HepG2 (cell line): ENCODE measurements around the gene GFER. TPM values are rescaled to one million over a fixed set of nuclear protein-coding genes. Genes with fewer than 3 reads are reported as not detected.

ENCODE experiments used
- AKAP8 ChIP-seq: sonication (generic); formaldehyde crosslinking; IDR thresholded peaks from 2 replicates; pipeline ENCODE4 v1.5.1; 2020; ENCODE audit warnings: mild to moderate bottlenecking, missing genetic modification reagents
- CCDC6 ChIP-seq: sonication (generic); formaldehyde crosslinking; IDR thresholded peaks from 2 replicates; pipeline ENCODE4 v1.8.1; 2022; ENCODE audit warnings: mild to moderate bottlenecking, missing genetic modification reagents, moderate library complexity
- CENPX ChIP-seq: sonication (generic); formaldehyde crosslinking; IDR thresholded peaks from 2 replicates; pipeline ENCODE4 v1.9.0; 2021; ENCODE audit warnings: mild to moderate bottlenecking, missing genetic modification reagents, moderate library complexity
- CHCHD3 ChIP-seq: sonication (generic); formaldehyde crosslinking; IDR thresholded peaks from 2 replicates; pipeline ENCODE4 v1.8.0; 2022; ENCODE audit warnings: mild to moderate bottlenecking, missing genetic modification reagents, moderate library complexity
- E2F1 ChIP-seq: sonication (generic); formaldehyde crosslinking; IDR thresholded peaks from 2 replicates; pipeline ENCODE4 v1.5.0; 2020; ENCODE audit warnings: missing genetic modification reagents
- ELK4 ChIP-seq: sonication (generic); formaldehyde crosslinking; IDR thresholded peaks from 2 replicates; pipeline ENCODE4 v1.9.0; 2021; ENCODE audit warnings: missing genetic modification reagents, borderline replicate concordance
- FOXA1 ChIP-seq, 2 experiments: fragments of 450-650 bp in 1 of 2; sonication (generic) in 1 of 2; formaldehyde crosslinking in 1 of 2; IDR thresholded peaks; 2 replicates each; pipeline versions ENCODE4 v1.4.0 to v1.6.1; 2016 to 2020; ENCODE audit warnings: missing genetic modification reagents in 1 of 2
- MTA3 ChIP-seq: sonication (generic); formaldehyde crosslinking; IDR thresholded peaks from 2 replicates; pipeline ENCODE4 v1.4.0; 2020; ENCODE audit warnings: missing genetic modification reagents
- MTF1 ChIP-seq: sonication (generic); formaldehyde crosslinking; IDR thresholded peaks from 2 replicates; pipeline ENCODE4 v1.5.0; 2020; ENCODE audit warnings: missing genetic modification reagents
- NFE2 ChIP-seq: sonication (generic); formaldehyde crosslinking; IDR thresholded peaks from 2 replicates; pipeline ENCODE4 v1.4.0; 2020; ENCODE audit warnings: missing genetic modification reagents
- NR2C2 ChIP-seq: sonication (generic); formaldehyde crosslinking; IDR thresholded peaks from 2 replicates; pipeline ENCODE4 v1.4.0; 2020; ENCODE audit warnings: missing genetic modification reagents, mild to moderate bottlenecking, moderate library complexity, borderline replicate concordance
- POLR2AphosphoS5 ChIP-seq: IDR thresholded peaks from 2 replicates; pipeline ENCODE4 v1.6.1; 2012; ENCODE audit warnings: low read depth, low read length
- SMYD3 ChIP-seq: sonication (generic); formaldehyde crosslinking; IDR thresholded peaks from 2 replicates; pipeline ENCODE4 v1.8.1; 2023; ENCODE audit warnings: mild to moderate bottlenecking, missing genetic modification reagents
- SOX6 ChIP-seq, 2 experiments: fragments of 450-650 bp in 1 of 2; sonication (generic) in 1 of 2; formaldehyde crosslinking in 1 of 2; IDR thresholded peaks; 2 replicates each; pipeline versions ENCODE4 v1.4.0 to v1.6.1; 2017 to 2020; ENCODE audit warnings: antibody characterized with exemption in 1 of 2, mild to moderate bottlenecking in 1 of 2, missing genetic modification reagents in 1 of 2
- SP1 ChIP-seq, 2 experiments: fragments of 450-650 bp in 1 of 2; sonication (generic) in 1 of 2; formaldehyde crosslinking in 1 of 2; IDR thresholded peaks; 2 replicates each; pipeline versions ENCODE4 v1.4.0 to v1.6.1; 2016 to 2020; ENCODE audit warnings: missing genetic modification reagents in 1 of 2
- STAG1 ChIP-seq: sonication (generic); formaldehyde crosslinking; IDR thresholded peaks from 2 replicates; pipeline ENCODE4 v1.4.0; 2020; ENCODE audit warnings: missing genetic modification reagents
- ZNF543 ChIP-seq: sonication (generic); formaldehyde crosslinking; IDR thresholded peaks from 2 replicates; pipeline ENCODE4 v1.4.0; 2020; ENCODE audit warnings: mild to moderate bottlenecking, missing genetic modification reagents
- ZNF782 ChIP-seq: sonication (generic); formaldehyde crosslinking; IDR thresholded peaks from 2 replicates; pipeline ENCODE4 v1.4.0; 2020; ENCODE audit warnings: missing genetic modification reagents, mild to moderate bottlenecking, borderline replicate concordance
- polyA plus RNA-seq, 8 experiments: library from polyadenylated mRNA; depleted of rRNA in 3 of 8; stranded (reverse) in 7 of 8; unstranded in 1 of 8; fragments of >200 nt; fragmentation: Illumina TruSeq in 4 of 8; extraction: Trizol in 4 of 8; gene quantifications; 2 replicates each; pipeline versions ENCODE4 v1.2.1 to v1.2.3, GENCODE V29; 2011 to 2016; ENCODE audit warnings: low read depth in 4 of 8, missing spikeins in 1 of 8, mixed read lengths in 1 of 8; ENCODE audit not compliant: insufficient read depth in 1 of 8
- total RNA-seq, 5 experiments: library from RNA; depleted of rRNA; stranded (reverse); fragments of >200 nt; fragmentation: Illumina TruSeq; extraction: Trizol; gene quantifications; 2 replicates each; pipeline ENCODE4 v1.2.3, GENCODE V29; 2016; ENCODE audit warnings: low read depth in 1 of 5
- TF ChIP-seq, protein P1 (sequence below): sonication (generic); formaldehyde crosslinking; IDR thresholded peaks from 2 replicates; pipeline ENCODE4 v1.5.0; 2020; ENCODE audit warnings: missing genetic modification reagents
- TF ChIP-seq, protein P2 (sequence below): sonication (generic); formaldehyde crosslinking; IDR thresholded peaks from 2 replicates; pipeline ENCODE4 v1.4.0; 2020; ENCODE audit warnings: missing genetic modification reagents
- TF ChIP-seq, protein P3 (sequence below): sonication (generic); formaldehyde crosslinking; conservative IDR thresholded peaks from 2 replicates; pipeline ENCODE4 v1.8.0; 2022; ENCODE audit warnings: missing genetic modification reagents

Gene GFER
- total and polyA plus RNA-seq, 2 of the 13 experiments (the other 11 are each of a cell fraction or from before 2014, with no cell fraction given) = 28.6 to 71.7 TPM

GRCh38 chr16:1942810-1943726, 40.9 kb upstream of the GFER start, which contains the start of gene MSRB1 (continued):
- TF ChIP-seq ELK4 (CRISPR knock-in tag) (no peak), MTF1 (CRISPR knock-in tag) (no peak), E2F1 (peak; percentile 15; the same call in 1 of the 2 replicates), CCDC6 (CRISPR knock-in tag) (no peak), ZNF543 (CRISPR knock-in tag) (peak; percentile 87; the same call in 1 of the 2 replicates), STAG1 (no peak), NR2C2 (CRISPR knock-in tag) (peak; percentile 57; the same call in 1 of the 2 replicates), MTA3 (CRISPR knock-in tag) (no peak), CHCHD3 (CRISPR knock-in tag) (no peak), SP1 (IDR thresholded peaks at IDR 0.05) (peak; percentile 59; the same call in 1 of the 2 replicates), SP1 (CRISPR knock-in tag; IDR thresholded peaks at IDR 0.05) (peak; percentile 92), POLR2AphosphoS5 (peak; percentile 94), NFE2 (CRISPR knock-in tag) (no peak), AKAP8 (CRISPR knock-in tag) (peak; percentile 36; the same call in 1 of the 2 replicates), SMYD3 (CRISPR knock-in tag) (no peak; the same call in 1 of the 2 replicates), SOX6 (IDR thresholded peaks at IDR 0.05) (no peak), SOX6 (CRISPR knock-in tag; IDR thresholded peaks at IDR 0.05) (peak; percentile 40; the same call in 1 of the 2 replicates), ZNF782 (CRISPR knock-in tag) (peak; percentile 36; the same call in 1 of the 2 replicates), FOXA1 (IDR thresholded peaks at IDR 0.05) (no peak), FOXA1 (CRISPR knock-in tag; IDR thresholded peaks at IDR 0.05) (no peak), CENPX (CRISPR knock-in tag) (no peak)
- TF ChIP-seq, protein P1, sequence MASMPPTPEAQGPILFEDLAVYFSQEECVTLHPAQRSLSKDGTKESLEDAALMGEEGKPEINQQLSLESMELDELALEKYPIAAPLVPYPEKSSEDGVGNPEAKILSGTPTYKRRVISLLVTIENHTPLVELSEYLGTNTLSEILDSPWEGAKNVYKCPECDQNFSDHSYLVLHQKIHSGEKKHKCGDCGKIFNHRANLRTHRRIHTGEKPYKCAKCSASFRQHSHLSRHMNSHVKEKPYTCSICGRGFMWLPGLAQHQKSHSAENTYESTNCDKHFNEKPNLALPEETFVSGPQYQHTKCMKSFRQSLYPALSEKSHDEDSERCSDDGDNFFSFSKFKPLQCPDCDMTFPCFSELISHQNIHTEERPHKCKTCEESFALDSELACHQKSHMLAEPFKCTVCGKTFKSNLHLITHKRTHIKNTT (CRISPR knock-in tag) = no peak
- TF ChIP-seq, protein P2, sequence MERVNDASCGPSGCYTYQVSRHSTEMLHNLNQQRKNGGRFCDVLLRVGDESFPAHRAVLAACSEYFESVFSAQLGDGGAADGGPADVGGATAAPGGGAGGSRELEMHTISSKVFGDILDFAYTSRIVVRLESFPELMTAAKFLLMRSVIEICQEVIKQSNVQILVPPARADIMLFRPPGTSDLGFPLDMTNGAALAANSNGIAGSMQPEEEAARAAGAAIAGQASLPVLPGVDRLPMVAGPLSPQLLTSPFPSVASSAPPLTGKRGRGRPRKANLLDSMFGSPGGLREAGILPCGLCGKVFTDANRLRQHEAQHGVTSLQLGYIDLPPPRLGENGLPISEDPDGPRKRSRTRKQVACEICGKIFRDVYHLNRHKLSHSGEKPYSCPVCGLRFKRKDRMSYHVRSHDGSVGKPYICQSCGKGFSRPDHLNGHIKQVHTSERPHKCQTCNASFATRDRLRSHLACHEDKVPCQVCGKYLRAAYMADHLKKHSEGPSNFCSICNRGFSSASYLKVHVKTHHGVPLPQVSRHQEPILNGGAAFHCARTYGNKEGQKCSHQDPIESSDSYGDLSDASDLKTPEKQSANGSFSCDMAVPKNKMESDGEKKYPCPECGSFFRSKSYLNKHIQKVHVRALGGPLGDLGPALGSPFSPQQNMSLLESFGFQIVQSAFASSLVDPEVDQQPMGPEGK (CRISPR knock-in tag) = peak; percentile 22; the same call in 1 of the 2 replicates
- TF ChIP-seq, protein P3, sequence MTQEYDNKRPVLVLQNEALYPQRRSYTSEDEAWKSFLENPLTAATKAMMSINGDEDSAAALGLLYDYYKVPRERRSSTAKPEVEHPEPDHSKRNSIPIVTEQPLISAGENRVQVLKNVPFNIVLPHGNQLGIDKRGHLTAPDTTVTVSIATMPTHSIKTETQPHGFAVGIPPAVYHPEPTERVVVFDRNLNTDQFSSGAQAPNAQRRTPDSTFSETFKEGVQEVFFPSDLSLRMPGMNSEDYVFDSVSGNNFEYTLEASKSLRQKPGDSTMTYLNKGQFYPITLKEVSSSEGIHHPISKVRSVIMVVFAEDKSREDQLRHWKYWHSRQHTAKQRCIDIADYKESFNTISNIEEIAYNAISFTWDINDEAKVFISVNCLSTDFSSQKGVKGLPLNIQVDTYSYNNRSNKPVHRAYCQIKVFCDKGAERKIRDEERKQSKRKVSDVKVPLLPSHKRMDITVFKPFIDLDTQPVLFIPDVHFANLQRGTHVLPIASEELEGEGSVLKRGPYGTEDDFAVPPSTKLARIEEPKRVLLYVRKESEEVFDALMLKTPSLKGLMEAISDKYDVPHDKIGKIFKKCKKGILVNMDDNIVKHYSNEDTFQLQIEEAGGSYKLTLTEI = no peak
